Measurements from ENCODE around the gene WARS2. TPM values are rescaled to one million over a fixed set of nuclear protein-coding genes. Genes with fewer than 3 reads are reported as not detected.
"Not testable (repeated sequence)": the region's sequence is repeated elsewhere in the genome, so short reads cannot be mapped to it uniquely, and the experiment has no call there.

WARS2 gene
- total RNA-seq, 2 experiments from 2014 or later, result 7.0 to 11.0 TPM

DNA sequence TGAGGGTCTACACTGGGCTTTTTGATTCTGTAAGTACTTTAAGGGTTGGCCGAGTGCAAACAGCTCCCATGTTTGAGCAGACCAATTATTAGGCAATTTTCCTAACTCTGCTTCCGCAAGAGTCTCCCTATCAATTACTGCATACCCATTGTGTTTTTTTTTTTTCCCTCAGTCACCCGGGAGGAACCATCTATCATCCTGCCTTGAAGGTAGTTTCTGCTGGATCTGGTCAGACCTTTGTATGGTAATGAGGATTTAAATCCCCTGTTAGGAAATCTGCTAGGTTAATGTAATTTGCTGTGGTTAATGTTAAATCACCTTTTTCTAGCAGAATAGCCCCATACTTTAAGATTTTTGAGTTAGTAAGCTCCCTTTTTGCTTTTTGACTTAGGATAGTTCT, 40.8 kb upstream of the WARS2 start:
- no peak overlapping the region for H3K4me2 ChIP-seq (ENCODE audit: low read length)
- no peaks in the 10 kb centered on the region for H3K4me1 ChIP-seq (ENCODE audit: insufficient read depth, low read length, poor library complexity, severe bottlenecking)
- ChIA-PET POLR2A (interaction anchor here (0.7 kb wide), 2 partner anchors 76 to 222 kb away, joined by 3 read pairs; no protein-coding TSS in a partner anchor), CTCF (ENCODE audit: unreplicated experiment) (no interaction called here)
- H4K20me1 ChIP-seq (ENCODE audit: insufficient read depth, low read length), result no peaks in the 10 kb centered on the region
- H3K9me2 ChIP-seq (ENCODE audit: insufficient read depth, low read length), result no peaks in the 10 kb centered on the region
- H3K4me3 ChIP-seq (ENCODE audit: low read depth, low read length, poor library complexity, severe bottlenecking), result no peak overlapping the region
- H2AFZ ChIP-seq (ENCODE audit: low read length), result no peak overlapping the region
- no peak for DNase-seq (ENCODE audit: low spot score)
- no TSS peak for BruUV-seq (replicated peaks)
- no peaks in the 10 kb centered on the region for H3K9me3 ChIP-seq (ENCODE audit: low read length)
- peaks cover 4% of the 10 kb centered on the region; the same call in 1 of the 2 replicates for H3K36me3 ChIP-seq (ENCODE audit: insufficient read depth, low read length)
- no peaks in the 10 kb centered on the region for H3K79me2 ChIP-seq (ENCODE audit: insufficient read depth, low read depth, low read length)
- intact Hi-C loops (cut with micrococcal nuclease; ENCODE audit: unreplicated experiment), result no loop called here
- no peak overlapping the region for H3K27ac ChIP-seq (ENCODE audit: low read depth, low read length, poor library complexity, severe bottlenecking)
- TF ChIP-seq EZH2phosphoT487 (IDR thresholded peaks at IDR 0.05; ENCODE audit: borderline replicate concordance, low read depth, low read length), result no peak
- TF ChIP-seq, protein P1, sequence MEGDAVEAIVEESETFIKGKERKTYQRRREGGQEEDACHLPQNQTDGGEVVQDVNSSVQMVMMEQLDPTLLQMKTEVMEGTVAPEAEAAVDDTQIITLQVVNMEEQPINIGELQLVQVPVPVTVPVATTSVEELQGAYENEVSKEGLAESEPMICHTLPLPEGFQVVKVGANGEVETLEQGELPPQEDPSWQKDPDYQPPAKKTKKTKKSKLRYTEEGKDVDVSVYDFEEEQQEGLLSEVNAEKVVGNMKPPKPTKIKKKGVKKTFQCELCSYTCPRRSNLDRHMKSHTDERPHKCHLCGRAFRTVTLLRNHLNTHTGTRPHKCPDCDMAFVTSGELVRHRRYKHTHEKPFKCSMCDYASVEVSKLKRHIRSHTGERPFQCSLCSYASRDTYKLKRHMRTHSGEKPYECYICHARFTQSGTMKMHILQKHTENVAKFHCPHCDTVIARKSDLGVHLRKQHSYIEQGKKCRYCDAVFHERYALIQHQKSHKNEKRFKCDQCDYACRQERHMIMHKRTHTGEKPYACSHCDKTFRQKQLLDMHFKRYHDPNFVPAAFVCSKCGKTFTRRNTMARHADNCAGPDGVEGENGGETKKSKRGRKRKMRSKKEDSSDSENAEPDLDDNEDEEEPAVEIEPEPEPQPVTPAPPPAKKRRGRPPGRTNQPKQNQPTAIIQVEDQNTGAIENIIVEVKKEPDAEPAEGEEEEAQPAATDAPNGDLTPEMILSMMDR (conservative IDR thresholded peaks at IDR 0.05; ENCODE audit: low read length), result no peak

DNA sequence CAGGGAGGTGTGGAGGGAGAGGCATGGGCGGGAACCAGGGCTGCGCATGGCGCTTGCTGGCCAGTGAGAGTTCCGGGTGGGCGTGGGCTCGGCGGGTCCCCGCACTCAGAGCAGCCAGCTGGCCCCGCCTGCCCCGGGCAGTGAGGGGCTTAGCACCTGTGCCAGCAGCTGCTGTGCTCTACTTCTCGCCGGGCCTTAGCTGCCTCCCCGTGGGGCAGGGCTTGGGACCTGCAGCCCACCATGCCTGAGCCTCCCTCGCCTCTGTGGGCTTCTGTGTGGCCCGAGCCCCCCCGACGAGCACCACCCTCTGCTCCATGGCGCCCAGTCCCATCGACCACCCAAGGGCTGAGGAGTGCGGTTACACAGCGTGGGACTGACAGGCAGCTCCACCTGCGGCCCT, 38.6 kb upstream of the WARS2 start:
- Histone ChIP-seq H3K27ac (ENCODE audit: low read depth, low read length, poor library complexity, severe bottlenecking) (no peak overlapping the region), H3K9me3 (ENCODE audit: low read length) (no peaks in the 10 kb centered on the region), H4K20me1 (ENCODE audit: insufficient read depth, low read length) (no peaks in the 10 kb centered on the region), H3K4me2 (ENCODE audit: low read length) (no peak overlapping the region), H2AFZ (ENCODE audit: low read length) (no peak overlapping the region), H3K79me2 (ENCODE audit: insufficient read depth, low read depth, low read length) (no peaks in the 10 kb centered on the region), H3K9me2 (ENCODE audit: insufficient read depth, low read length) (no peaks in the 10 kb centered on the region), H3K4me1 (ENCODE audit: insufficient read depth, low read length, poor library complexity, severe bottlenecking) (no peaks in the 10 kb centered on the region), H3K36me3 (ENCODE audit: insufficient read depth, low read length) (peaks cover 4% of the 10 kb centered on the region; the same call in 1 of the 2 replicates), H3K4me3 (ENCODE audit: low read depth, low read length, poor library complexity, severe bottlenecking) (no peak overlapping the region)
- TF ChIP-seq, protein P1 (conservative IDR thresholded peaks at IDR 0.05; ENCODE audit: low read length), result no peak
- TF ChIP-seq EZH2phosphoT487 (IDR thresholded peaks at IDR 0.05; ENCODE audit: borderline replicate concordance, low read depth, low read length), result no peak
- no peak for DNase-seq (ENCODE audit: low spot score)
- CTCF ChIA-PET (ENCODE audit: unreplicated experiment), result no interaction called here
- no TSS peak for BruUV-seq (replicated peaks)
- intact Hi-C loops (cut with micrococcal nuclease; ENCODE audit: unreplicated experiment), result no loop called here
- POLR2A ChIA-PET, result no interaction called here

DNA sequence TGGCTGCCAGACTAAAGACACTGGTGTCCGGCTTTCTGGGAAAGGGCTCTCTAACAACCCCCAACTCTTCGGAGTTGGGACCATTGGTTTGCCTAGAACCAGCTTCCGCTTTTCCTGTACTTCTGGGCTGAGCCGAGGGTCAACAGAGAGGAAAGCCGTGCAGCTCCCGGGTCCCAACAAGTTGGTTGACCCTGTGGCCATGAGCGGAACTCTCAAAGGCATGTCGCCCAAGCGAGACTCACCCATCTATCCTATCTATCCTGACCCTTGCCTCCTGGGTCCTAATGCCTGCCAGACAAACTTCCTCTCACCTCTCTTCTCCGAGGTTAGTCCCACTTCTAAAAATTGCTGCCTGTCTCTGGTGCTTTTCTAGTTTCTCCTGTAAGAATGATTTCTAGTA, 32.5 kb upstream of the WARS2 start:
- DNase-seq (ENCODE audit: low spot score); H3K4me3 ChIP-seq (ENCODE audit: low read depth, low read length, poor library complexity, severe bottlenecking); H3K9me2 ChIP-seq (ENCODE audit: insufficient read depth, low read length); H4K20me1 ChIP-seq (ENCODE audit: insufficient read depth, low read length); H3K9me3 ChIP-seq (ENCODE audit: low read length); BruUV-seq (replicated peaks); H3K4me2 ChIP-seq (ENCODE audit: low read length); H3K79me2 ChIP-seq (ENCODE audit: insufficient read depth, low read depth, low read length); intact Hi-C loops (cut with micrococcal nuclease; ENCODE audit: unreplicated experiment); H2AFZ ChIP-seq (ENCODE audit: low read length); H3K27ac ChIP-seq (ENCODE audit: low read depth, low read length, poor library complexity, severe bottlenecking); H3K4me1 ChIP-seq (ENCODE audit: insufficient read depth, low read length, poor library complexity, severe bottlenecking); H3K36me3 ChIP-seq (ENCODE audit: insufficient read depth, low read length); CTCF ChIA-PET (ENCODE audit: unreplicated experiment); POLR2A ChIA-PET: not testable (repeated sequence)

DNA sequence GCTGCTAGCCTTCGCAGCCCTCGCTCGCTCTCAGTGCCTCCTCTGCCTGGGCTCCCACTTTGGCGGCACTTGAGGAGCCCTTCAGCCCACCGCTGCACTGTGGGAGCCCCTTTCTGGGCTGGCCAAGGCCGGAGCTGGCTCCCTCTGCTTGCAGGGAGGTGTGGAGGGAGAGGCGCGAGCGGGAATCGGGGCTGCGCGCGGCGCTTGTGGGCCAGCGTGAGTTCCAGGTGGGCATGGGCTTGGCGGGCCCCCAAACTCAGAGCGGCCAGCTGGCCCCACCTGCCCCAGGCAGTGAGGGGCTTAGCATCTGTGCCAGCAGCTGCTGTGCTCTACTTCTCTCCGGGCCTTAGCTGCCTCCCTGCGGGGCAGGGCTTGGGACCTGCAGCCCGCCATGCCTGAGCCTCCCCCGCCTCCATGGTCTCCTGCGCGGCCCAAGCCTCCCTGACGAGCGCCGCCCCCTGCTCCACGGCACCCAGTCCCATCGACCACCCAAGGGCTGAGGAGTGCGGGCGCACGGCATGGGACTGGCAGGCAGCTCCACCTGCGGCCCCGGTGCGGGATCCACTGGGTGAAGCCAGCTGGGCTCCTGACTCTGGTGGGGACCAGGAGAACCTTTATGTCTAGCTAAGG, 31.0 kb upstream of the WARS2 start:
- H3K4me1 ChIP-seq (ENCODE audit: insufficient read depth, low read length, poor library complexity, severe bottlenecking); intact Hi-C loops (cut with micrococcal nuclease; ENCODE audit: unreplicated experiment); H3K36me3 ChIP-seq (ENCODE audit: insufficient read depth, low read length); H3K4me2 ChIP-seq (ENCODE audit: low read length); POLR2A ChIA-PET; H2AFZ ChIP-seq (ENCODE audit: low read length); BruUV-seq (replicated peaks); H4K20me1 ChIP-seq (ENCODE audit: insufficient read depth, low read length); CTCF ChIA-PET (ENCODE audit: unreplicated experiment); H3K9me2 ChIP-seq (ENCODE audit: insufficient read depth, low read length); DNase-seq (ENCODE audit: low spot score); H3K79me2 ChIP-seq (ENCODE audit: insufficient read depth, low read depth, low read length); H3K27ac ChIP-seq (ENCODE audit: low read depth, low read length, poor library complexity, severe bottlenecking); H3K9me3 ChIP-seq (ENCODE audit: low read length); H3K4me3 ChIP-seq (ENCODE audit: low read depth, low read length, poor library complexity, severe bottlenecking): not testable (repeated sequence)
